ENCODE data around the gene JAGN1. TPM values are rescaled to one million over a fixed set of nuclear protein-coding genes. Genes with fewer than 3 reads are reported as not detected.

JAGN1 gene
- total and polyA plus RNA-seq, 9 of the 15 experiments (the other 6 are each of a cell fraction or from before 2014, with no cell fraction given), result 31.6 to 77.8 (median 40.3) TPM

GRCh38 chr3:9890249-9891071 lies at the start of gene JAGN1 (continued):
- TF ChIP-seq FIP1L1 (IDR thresholded peaks at IDR 0.05; ENCODE audit: low read depth, low read length, poor library complexity, severe bottlenecking), result peak; percentile 56
- TF ChIP-seq TSHZ1 (CRISPR knock-in tag; IDR thresholded peaks at IDR 0.05), result no peak
- TF ChIP-seq TEAD1 (CRISPR knock-in tag; IDR thresholded peaks at IDR 0.05), result peak in 1 of 2 experiments; percentile 60; a peak in 3 of 4 replicates
- peak; percentile 94 for TF ChIP-seq POLR2AphosphoS5 (IDR thresholded peaks at IDR 0.05; ENCODE audit: control insufficient read depth, insufficient read depth, low read depth, low read length)
- TF ChIP-seq GMEB1 (CRISPR knock-in tag; IDR thresholded peaks at IDR 0.05), result 0 out of 2 replicates have a peak, but pooled peaks have one; percentile 34
- TF ChIP-seq TCFL5 (CRISPR knock-in tag; conservative IDR thresholded peaks at IDR 0.05), result no peak
- TF ChIP-seq CEBPG (CRISPR knock-in tag; IDR thresholded peaks at IDR 0.05), result 0 out of 2 replicates have a peak, but pooled peaks have one; percentile 33
- TF ChIP-seq CEBPG (tag; conservative IDR thresholded peaks at IDR 0.05 in 1 of 2, IDR thresholded peaks at IDR 0.05 in 1 of 2), result no peak
- no peak; the same call in 1 of the 2 replicates for TF ChIP-seq NR2C1 (IDR thresholded peaks at IDR 0.05)
- TF ChIP-seq NR2C1 (tag; IDR thresholded peaks at IDR 0.05), result peak; percentile 70
- no peak for TF ChIP-seq ZNF12 (CRISPR knock-in tag; IDR thresholded peaks at IDR 0.05)
- TF ChIP-seq ZMIZ1 (IDR thresholded peaks at IDR 0.05; ENCODE audit: low read depth in 2 of 2, low read length in 2 of 2), result peak in 1 of 2 experiments; percentile 79; a peak in 1 of 4 replicates
- no peak for TF ChIP-seq ZNF41 (CRISPR knock-in tag; conservative IDR thresholded peaks at IDR 0.05)
- TF ChIP-seq ZNF263 (CRISPR knock-in tag; IDR thresholded peaks at IDR 0.05; ENCODE audit: borderline replicate concordance), result peak; percentile 85
- TF ChIP-seq BMI1 (IDR thresholded peaks at IDR 0.05; ENCODE audit: low read length), result no peak
- peak; percentile 10; the same call in 1 of the 2 replicates for TF ChIP-seq NR1H2 (CRISPR knock-in tag; IDR thresholded peaks at IDR 0.05)
- TF ChIP-seq BCL6 (CRISPR knock-in tag; IDR thresholded peaks at IDR 0.05), result no peak

Data from K562 (cell line).